Activated T-helper 17 cell treated with anti-CD3 and anti-CD28 coated beads, Interleukin-2, amount 50 U/mL, for 72 hours (primary cell): Measurements from ENCODE around the gene CCDC12. TPM values are rescaled to one million over a fixed set of nuclear protein-coding genes. Genes with fewer than 3 reads are reported as not detected.

ENCODE experiments used
- ATAC-seq: fragments of 150-1000 bp; cut with Tn5 transposase; replicated peaks from 2 replicates; pipeline ENCODE4 v1.10.0; 2021; ENCODE audit warnings: mild to moderate bottlenecking, moderate library complexity
- H3K27ac Mint-ChIP-seq: one replicate; pipeline ENCODE4 v1.8.0; 2022; ENCODE audit warnings: mixed read lengths
- H3K27me3 Mint-ChIP-seq: one replicate; pipeline ENCODE4 v1.8.0; 2022; ENCODE audit warnings: mixed read lengths
- H3K36me3 Mint-ChIP-seq: one replicate; pipeline ENCODE4 v1.8.0; 2022; ENCODE audit warnings: low read depth, mild to moderate bottlenecking, mixed read lengths
- H3K4me1 Mint-ChIP-seq: one replicate; pipeline ENCODE4 v1.8.0; 2022; ENCODE audit warnings: mixed read lengths
- H3K4me3 Mint-ChIP-seq: one replicate; pipeline ENCODE4 v1.8.0; 2022; ENCODE audit warnings: mild to moderate bottlenecking, mixed read lengths
- H3K9me3 Mint-ChIP-seq: one replicate; pipeline ENCODE4 v1.8.0; 2022; ENCODE audit warnings: mixed read lengths
- total RNA-seq, 2 donors: library from RNA; stranded (reverse); gene quantifications; one replicate each; pipeline ENCODE4 v1.2.3, GENCODE V29; 2022

Gene CCDC12
- total RNA-seq, 2 donors from 2014 or later, result 46.9 to 59.8 TPM

DNA sequence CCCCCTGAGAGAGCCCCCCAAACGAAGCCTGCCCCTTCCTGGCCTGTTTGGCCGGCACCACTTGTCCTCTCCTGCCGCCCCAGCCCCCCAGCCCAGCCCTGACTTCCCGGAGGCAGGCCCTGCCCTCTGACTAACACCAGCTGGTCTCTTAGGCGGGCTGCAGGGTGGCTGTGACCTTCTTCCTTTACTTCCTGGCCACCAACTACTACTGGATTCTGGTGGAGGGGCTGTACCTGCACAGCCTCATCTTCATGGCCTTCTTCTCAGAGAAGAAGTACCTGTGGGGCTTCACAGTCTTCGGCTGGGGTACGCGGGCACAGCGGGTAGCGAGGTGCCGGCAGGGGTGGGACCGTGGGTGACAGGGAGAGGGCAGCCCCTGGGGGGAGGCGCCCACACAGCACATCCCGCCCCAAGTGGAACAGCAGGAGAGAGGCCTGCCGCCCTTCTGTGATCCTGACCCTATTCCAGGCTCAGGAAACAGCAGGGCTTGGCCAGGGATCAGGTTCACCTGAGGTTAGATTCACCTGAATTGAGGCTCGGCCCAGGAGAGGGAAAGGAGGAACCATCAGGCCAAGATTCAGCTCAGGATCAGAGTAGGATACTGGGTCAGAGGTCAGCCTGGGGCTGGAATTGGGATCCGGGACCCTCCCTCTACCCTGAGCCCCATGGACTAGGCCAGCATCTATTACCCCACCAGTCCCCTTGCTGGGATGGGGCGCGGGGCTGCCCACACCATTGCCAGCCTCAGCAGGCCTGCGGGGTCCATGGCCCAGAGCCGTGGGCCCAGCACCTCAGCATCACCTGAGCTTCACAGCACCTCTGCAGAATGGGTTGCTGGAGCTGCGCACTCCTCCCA is 77.2 kb downstream of the CCDC12 start:
- H3K4me3 Mint-ChIP-seq, result peak overlapping the region; percentile 16
- peaks cover 20% of the 10 kb centered on the region for H3K27me3 Mint-ChIP-seq
- no peak overlapping the region for H3K27ac Mint-ChIP-seq
- H3K4me1 Mint-ChIP-seq, result no peaks in the 10 kb centered on the region
- H3K9me3 Mint-ChIP-seq, result no peaks in the 10 kb centered on the region
- ATAC-seq, result no peak
- H3K36me3 Mint-ChIP-seq, result no peaks in the 10 kb centered on the region

DNA sequence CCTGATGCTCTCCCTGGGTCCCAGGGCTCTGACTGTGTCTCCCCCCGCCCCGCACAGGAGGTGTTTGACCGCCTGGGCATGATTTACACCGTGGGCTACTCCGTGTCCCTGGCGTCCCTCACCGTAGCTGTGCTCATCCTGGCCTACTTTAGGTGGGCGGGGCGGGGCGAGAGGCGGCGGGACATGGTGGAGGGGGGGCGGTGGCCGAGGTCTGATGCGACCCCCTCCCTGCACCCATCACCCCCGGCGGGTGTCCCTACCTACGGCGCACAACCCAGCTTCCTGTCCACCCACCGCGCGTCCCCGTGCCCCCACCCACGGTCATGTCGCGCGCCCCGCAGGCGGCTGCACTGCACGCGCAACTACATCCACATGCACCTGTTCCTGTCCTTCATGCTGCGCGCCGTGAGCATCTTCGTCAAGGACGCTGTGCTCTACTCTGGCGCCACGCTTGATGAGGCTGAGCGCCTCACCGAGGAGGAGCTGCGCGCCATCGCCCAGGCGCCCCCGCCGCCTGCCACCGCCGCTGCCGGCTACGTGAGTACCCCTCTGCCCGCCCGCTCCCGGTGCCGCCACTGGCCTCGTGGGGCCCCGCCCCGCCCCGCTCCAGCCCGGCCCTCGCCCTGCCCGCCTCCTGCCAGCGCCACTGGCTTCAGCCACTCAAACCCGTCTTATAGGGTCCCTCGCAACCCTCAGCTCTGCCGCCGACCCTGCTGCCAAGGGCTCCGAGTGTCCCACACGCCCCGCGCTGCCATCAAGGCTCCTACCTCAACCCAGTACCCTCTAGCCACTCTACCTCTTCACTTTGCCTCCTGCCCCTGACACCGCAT is 78.0 kb downstream of the CCDC12 start:
- Mint-ChIP-seq H3K4me1 (no peaks in the 10 kb centered on the region), H3K9me3 (no peaks in the 10 kb centered on the region), H3K27me3 (peaks cover 24% of the 10 kb centered on the region), H3K27ac (no peak overlapping the region), H3K36me3 (no peaks in the 10 kb centered on the region), H3K4me3 (peak overlapping the region; percentile 16)
- no peak for ATAC-seq

GRCh38 chr3:46897829-46898320 is 78.7 kb downstream of the CCDC12 start:
- Mint-ChIP-seq H3K9me3 (no peaks in the 10 kb centered on the region), H3K4me3 (no peak overlapping the region), H3K36me3 (no peaks in the 10 kb centered on the region)

GRCh38 chr3:46897031-46897430 is 79.5 kb downstream of the CCDC12 start:
- Mint-ChIP-seq H3K27me3 (peaks cover 31% of the 10 kb centered on the region), H3K9me3 (no peaks in the 10 kb centered on the region), H3K27ac (no peak overlapping the region), H3K4me1 (no peaks in the 10 kb centered on the region), H3K4me3 (no peak overlapping the region), H3K36me3 (no peaks in the 10 kb centered on the region)
- no peak for ATAC-seq

More at GRCh38 chr3:46897829-46898320, 78.7 kb downstream of the CCDC12 start:
- no peak for ATAC-seq
- no peak overlapping the region for H3K27ac Mint-ChIP-seq
- peaks cover 29% of the 10 kb centered on the region for H3K27me3 Mint-ChIP-seq
- H3K4me1 Mint-ChIP-seq, result no peaks in the 10 kb centered on the region

DNA sequence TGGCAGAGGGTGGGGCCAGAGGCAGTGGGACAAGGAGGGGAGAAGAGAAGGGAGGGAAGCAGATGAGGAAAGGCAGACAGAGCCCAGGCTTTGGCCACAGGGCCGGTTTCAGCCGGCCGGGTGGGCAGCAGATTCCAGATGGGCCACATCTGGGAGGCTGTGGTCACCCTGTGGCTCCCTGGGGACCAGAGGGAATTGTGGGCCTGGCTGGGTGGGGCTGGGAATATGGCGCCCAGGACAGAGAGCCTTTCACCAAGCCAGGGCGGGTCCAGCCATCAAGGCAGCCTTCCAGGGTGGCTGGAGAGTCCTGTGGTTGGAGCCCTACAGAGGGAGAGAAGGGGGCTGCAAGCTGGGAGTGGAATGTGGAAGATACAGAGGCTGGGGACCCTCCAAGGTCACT is 80.2 kb downstream of the CCDC12 start:
- Mint-ChIP-seq H3K4me1 (no peaks in the 10 kb centered on the region), H3K36me3 (no peaks in the 10 kb centered on the region), H3K9me3 (no peaks in the 10 kb centered on the region), H3K27ac (no peak overlapping the region), H3K27me3 (peaks cover 36% of the 10 kb centered on the region), H3K4me3 (no peak overlapping the region)
- ATAC-seq, result no peak

DNA sequence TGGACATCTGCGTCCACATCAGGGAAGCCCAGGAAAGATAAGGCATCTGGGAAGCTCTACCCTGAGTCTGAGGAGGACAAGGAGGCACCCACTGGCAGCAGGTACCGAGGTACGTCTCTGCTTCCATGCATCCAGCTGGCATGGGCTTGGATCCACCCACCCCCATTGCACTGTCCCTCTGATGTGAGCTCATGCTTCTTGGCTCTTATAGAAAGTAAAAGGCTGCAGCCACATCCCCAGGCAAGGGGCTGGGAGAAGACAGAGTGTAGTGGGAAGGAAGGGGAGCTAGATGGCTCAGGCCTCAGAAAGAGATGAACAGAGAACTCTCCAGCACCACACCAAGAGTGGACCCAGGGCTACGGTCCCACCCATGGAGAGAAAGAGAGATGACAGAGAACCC is 80.8 kb downstream of the CCDC12 start:
- no peak overlapping the region for H3K4me3 Mint-ChIP-seq
- ATAC-seq, result no peak
- H3K36me3 Mint-ChIP-seq, result no peaks in the 10 kb centered on the region
- no peak overlapping the region for H3K27ac Mint-ChIP-seq
- no peaks in the 10 kb centered on the region for H3K4me1 Mint-ChIP-seq
- peaks cover 38% of the 10 kb centered on the region for H3K27me3 Mint-ChIP-seq
- no peaks in the 10 kb centered on the region for H3K9me3 Mint-ChIP-seq

- ATAC-seq, result peak; percentile 72
- H3K27ac Mint-ChIP-seq, result no peak overlapping the region
- no peaks in the 10 kb centered on the region for H3K36me3 Mint-ChIP-seq
- H3K4me1 Mint-ChIP-seq, result no peaks in the 10 kb centered on the region
- no peaks in the 10 kb centered on the region for H3K9me3 Mint-ChIP-seq
- H3K27me3 Mint-ChIP-seq, result peaks cover 38% of the 10 kb centered on the region
- no peak overlapping the region for H3K4me3 Mint-ChIP-seq
Measured at GRCh38 chr3:46895204-46895660, 81.3 kb downstream of the CCDC12 start.

GRCh38 chr3:46894256-46894655 is 82.3 kb downstream of the CCDC12 start:
- Mint-ChIP-seq H3K27me3 (peaks cover 37% of the 10 kb centered on the region), H3K9me3 (no peaks in the 10 kb centered on the region), H3K4me3 (no peak overlapping the region), H3K36me3 (no peaks in the 10 kb centered on the region), H3K4me1 (no peaks in the 10 kb centered on the region), H3K27ac (no peak overlapping the region)
- no peak for ATAC-seq

DNA sequence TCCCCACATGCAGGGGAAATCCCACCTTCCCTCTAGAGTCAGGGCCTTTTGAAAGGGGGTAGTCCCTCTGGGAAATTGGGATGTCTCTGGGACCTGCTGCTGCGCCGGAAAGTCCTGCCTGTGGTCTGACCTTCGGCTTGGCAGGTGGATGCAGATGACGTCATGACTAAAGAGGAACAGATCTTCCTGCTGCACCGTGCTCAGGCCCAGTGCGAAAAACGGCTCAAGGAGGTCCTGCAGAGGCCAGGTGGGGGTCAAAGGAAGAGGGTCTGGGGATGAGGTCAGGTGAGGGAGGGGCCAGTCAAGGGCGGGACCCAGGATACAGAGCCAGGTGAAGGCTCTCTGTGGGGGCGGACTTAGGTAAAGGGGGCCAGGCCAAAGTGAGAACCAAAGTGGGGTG is 82.8 kb downstream of the CCDC12 start:
- Mint-ChIP-seq H3K4me3 (no peak overlapping the region), H3K9me3 (no peaks in the 10 kb centered on the region), H3K36me3 (no peaks in the 10 kb centered on the region), H3K27me3 (peaks cover 32% of the 10 kb centered on the region), H3K4me1 (no peaks in the 10 kb centered on the region), H3K27ac (no peak overlapping the region)
- no peak for ATAC-seq

- H3K4me1 Mint-ChIP-seq, result no peaks in the 10 kb centered on the region
- H3K27me3 Mint-ChIP-seq, result peaks cover 28% of the 10 kb centered on the region
Measured at GRCh38 chr3:46893146-46893748, 83.3 kb downstream of the CCDC12 start.

DNA sequence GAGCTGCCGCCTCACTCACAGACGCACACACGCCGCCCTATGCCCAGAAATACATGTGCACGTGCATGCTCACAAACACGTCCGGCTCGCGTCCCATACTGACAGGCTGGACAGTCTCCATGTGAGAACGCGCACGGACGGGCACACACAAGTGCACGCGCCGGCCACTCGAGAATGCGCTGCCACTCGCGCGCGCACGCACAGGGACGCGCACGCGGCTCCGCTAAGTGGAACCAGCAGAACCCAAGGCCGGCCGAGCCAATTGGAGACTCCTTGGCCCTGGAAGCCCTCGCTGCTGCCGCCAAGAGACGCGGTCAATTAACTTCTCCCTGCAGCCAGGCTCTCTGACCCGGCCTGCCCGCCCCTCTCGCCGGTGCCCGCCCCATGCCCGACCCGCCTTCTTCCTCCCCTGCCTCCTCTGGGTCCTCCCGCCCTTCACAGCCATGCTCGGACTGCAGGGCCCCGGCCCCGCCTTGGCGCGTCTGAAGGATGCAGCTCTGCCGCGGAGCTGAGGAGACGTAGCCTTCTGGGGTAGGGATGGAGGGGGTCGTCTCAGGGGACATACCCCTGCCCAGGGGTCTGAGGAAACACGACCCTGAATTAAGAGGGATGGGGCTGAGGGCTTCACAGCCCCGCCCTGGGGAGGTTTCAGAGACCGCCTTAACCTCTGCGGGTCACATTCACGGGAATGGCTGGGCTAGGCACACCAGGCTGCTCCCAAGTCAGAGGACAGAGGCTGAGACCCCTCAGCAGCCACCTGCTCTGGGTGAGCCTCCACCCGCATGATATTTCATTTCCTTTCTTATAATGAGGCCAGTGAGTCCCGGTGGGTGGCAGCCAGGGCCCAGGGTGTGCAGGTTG is 84.0 kb downstream of the CCDC12 start:
- H3K4me3 Mint-ChIP-seq, result peak overlapping the region; percentile 0
- peak; percentile 31 for ATAC-seq
- H3K27me3 Mint-ChIP-seq, result peaks cover 21% of the 10 kb centered on the region
- H3K4me1 Mint-ChIP-seq, result no peaks in the 10 kb centered on the region
- no peaks in the 10 kb centered on the region for H3K36me3 Mint-ChIP-seq
- H3K9me3 Mint-ChIP-seq, result no peaks in the 10 kb centered on the region
- no peak overlapping the region for H3K27ac Mint-ChIP-seq

More at GRCh38 chr3:46893146-46893748, 83.3 kb downstream of the CCDC12 start:
- Mint-ChIP-seq H3K27ac (no peak overlapping the region), H3K4me3 (peak overlapping the region; percentile 0), H3K36me3 (no peaks in the 10 kb centered on the region), H3K9me3 (no peaks in the 10 kb centered on the region)
- ATAC-seq, result no peak

DNA sequence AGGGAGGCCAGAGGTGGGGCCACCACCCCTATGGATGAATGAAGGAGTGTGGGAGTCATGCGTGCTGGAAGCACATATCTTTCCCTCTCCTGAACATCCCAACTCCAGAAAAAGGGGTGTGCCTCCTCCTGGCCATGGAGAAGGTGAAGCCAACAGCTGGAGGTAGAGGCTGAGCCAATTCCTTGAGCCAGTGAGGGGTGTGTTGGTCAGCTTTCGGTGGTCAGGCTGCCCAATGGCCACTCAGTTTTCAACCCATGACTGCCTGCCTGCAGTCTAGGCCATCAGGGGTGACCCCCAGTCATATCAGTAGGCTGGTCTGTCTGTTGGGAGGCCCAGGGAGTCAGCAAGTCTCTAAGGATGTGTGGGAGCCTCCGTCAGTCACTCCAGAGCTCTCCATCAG is 85.4 kb downstream of the CCDC12 start:
- no peak for ATAC-seq
- Mint-ChIP-seq H3K27ac (no peak overlapping the region), H3K9me3 (no peaks in the 10 kb centered on the region), H3K36me3 (no peaks in the 10 kb centered on the region), H3K4me3 (peak overlapping the region; percentile 0), H3K4me1 (no peaks in the 10 kb centered on the region), H3K27me3 (peaks cover 21% of the 10 kb centered on the region)

DNA sequence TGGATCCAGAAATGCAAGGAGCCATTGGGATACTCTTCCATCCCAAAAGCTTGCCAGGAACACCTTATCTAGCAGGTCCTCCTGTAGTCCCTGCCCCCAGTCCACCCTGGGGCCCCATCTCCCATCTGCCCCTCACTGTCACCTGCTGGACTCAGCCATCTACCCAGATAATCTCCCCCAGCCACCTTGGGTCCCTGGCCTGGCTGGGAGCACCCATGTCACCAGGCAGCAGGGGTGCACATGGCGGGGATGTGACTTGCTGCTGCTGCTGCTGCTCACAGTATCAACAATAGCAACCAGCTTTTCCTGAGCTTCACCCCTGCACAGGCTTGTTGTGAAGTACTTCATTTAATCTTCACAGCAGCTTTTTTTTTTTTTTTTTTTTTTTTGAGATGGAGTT is 86.4 kb downstream of the CCDC12 start:
- H3K9me3 Mint-ChIP-seq, result no peaks in the 10 kb centered on the region
- H3K27ac Mint-ChIP-seq, result no peak overlapping the region
- H3K27me3 Mint-ChIP-seq, result peaks cover 20% of the 10 kb centered on the region
- no peaks in the 10 kb centered on the region for H3K36me3 Mint-ChIP-seq
- H3K4me1 Mint-ChIP-seq, result no peaks in the 10 kb centered on the region
- H3K4me3 Mint-ChIP-seq, result no peak overlapping the region
- ATAC-seq, result no peak
